Measurements from ENCODE around the gene ZNF740.

Gene ZNF740

DNA sequence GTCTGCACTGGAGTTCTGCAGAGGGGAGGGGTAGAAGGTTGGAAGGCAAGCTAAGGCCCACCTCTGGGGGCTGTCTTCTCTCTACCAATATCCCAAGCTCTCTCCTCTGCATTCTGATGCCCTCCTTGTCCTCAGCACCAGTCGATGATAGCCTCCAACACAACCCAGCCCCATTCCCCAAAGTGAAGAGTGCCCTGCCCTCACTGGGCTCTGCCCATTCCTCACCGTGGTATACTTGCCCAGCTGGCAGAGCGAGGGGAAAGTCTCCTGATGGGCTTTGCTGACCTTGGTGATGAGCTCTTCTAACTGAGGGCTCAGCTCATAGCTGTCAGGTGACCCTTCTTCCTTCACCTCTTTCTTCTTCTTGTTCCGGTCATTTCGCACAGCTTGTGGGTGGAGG lies 33.7 kb downstream of the ZNF740 start:
- peaks cover 1% of the 10 kb centered on the region for H3K27me3 ChIP-seq (ENCODE audit: control insufficient read depth, low read length)
- no peaks in the 10 kb centered on the region for H4K20me1 ChIP-seq (ENCODE audit: control insufficient read depth, insufficient read depth, low read depth, low read length)
- H3K9me3 ChIP-seq (ENCODE audit: control insufficient read depth, insufficient read depth, low read length): no peaks in the 10 kb centered on the region
- peak overlapping the region; percentile 35 for H3K4me2 ChIP-seq (ENCODE audit: low read length)
- TF ChIP-seq, protein P1, sequence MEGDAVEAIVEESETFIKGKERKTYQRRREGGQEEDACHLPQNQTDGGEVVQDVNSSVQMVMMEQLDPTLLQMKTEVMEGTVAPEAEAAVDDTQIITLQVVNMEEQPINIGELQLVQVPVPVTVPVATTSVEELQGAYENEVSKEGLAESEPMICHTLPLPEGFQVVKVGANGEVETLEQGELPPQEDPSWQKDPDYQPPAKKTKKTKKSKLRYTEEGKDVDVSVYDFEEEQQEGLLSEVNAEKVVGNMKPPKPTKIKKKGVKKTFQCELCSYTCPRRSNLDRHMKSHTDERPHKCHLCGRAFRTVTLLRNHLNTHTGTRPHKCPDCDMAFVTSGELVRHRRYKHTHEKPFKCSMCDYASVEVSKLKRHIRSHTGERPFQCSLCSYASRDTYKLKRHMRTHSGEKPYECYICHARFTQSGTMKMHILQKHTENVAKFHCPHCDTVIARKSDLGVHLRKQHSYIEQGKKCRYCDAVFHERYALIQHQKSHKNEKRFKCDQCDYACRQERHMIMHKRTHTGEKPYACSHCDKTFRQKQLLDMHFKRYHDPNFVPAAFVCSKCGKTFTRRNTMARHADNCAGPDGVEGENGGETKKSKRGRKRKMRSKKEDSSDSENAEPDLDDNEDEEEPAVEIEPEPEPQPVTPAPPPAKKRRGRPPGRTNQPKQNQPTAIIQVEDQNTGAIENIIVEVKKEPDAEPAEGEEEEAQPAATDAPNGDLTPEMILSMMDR (IDR thresholded peaks at IDR 0.05; ENCODE audit: low read depth, low read length, poor library complexity, severe bottlenecking): no peak
- no peak for TF ChIP-seq EZH2phosphoT487 (IDR thresholded peaks at IDR 0.05; ENCODE audit: borderline replicate concordance, low read length)
- H3K9me2 ChIP-seq (replicated peaks; ENCODE audit: control insufficient read depth, low read length): no peaks in the 10 kb centered on the region
- H3K79me2 ChIP-seq (ENCODE audit: control insufficient read depth, low read length): no peaks in the 10 kb centered on the region
- H3F3A ChIP-seq (ENCODE audit: control insufficient read depth, insufficient read depth): no peaks in the 10 kb centered on the region; the same call in 1 of the 2 replicates
- peaks cover 41% of the 10 kb centered on the region for H3K4me1 ChIP-seq (ENCODE audit: control insufficient read depth, low read length)
- no peaks in the 10 kb centered on the region for H3K36me3 ChIP-seq (ENCODE audit: control insufficient read depth, low read length)
- no peak overlapping the region for H3K4me3 ChIP-seq (ENCODE audit: low read length)
- no peak overlapping the region for H3K27ac ChIP-seq (ENCODE audit: low read depth, low read length)

DNA sequence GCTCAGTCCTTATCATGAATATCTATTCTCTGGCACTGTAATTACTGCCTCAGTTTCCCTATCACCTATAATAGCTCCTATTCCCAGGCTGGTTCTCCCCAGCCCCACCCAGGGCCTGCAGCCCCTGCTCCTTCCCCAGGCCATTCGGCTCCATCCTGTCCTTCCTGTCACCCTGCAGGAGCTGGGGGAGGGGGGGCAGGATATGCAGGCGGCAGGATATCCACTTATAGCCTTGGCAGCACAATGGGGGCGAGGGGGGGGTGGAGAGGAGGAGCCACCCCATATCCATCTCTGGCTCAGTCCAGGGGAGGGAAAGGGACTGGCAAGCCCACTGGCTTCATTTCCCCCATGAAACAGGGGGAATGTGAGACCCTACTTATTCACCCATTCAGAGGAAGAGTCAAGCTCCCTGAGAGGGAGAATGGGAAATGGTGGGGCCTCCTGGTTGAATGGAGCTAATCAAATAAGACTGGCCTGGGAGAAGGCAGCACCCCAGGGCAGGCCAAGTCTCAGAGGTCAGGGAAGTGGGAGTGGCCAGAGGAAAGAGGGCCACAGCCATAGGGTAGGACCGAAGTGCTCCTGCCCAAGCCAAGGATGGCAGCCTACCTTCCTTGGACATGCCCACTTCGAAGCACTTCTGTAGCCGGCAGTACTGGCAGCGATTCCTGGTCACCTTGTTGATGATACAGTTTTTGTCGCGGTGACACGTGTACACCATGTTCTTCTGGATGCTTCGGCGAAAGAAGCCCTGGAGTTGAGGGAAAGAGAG lies 34.3 kb downstream of the ZNF740 start:
- H3K9me3 ChIP-seq (ENCODE audit: control insufficient read depth, insufficient read depth, low read length): no peaks in the 10 kb centered on the region
- no peaks in the 10 kb centered on the region for H3K36me3 ChIP-seq (ENCODE audit: control insufficient read depth, low read length)
- H4K20me1 ChIP-seq (ENCODE audit: control insufficient read depth, insufficient read depth, low read depth, low read length): no peaks in the 10 kb centered on the region
- H3K4me2 ChIP-seq (ENCODE audit: low read length): peak overlapping the region; percentile 35
- peaks cover 7% of the 10 kb centered on the region for H3K27me3 ChIP-seq (ENCODE audit: control insufficient read depth, low read length)
- no peak overlapping the region for H3K27ac ChIP-seq (ENCODE audit: low read depth, low read length)
- H3K4me1 ChIP-seq (ENCODE audit: control insufficient read depth, low read length): peaks cover 41% of the 10 kb centered on the region
- TF ChIP-seq EZH2phosphoT487 (IDR thresholded peaks at IDR 0.05; ENCODE audit: borderline replicate concordance, low read length): no peak
- TF ChIP-seq, protein P1 (IDR thresholded peaks at IDR 0.05; ENCODE audit: low read depth, low read length, poor library complexity, severe bottlenecking): no peak
- H3K9me2 ChIP-seq (replicated peaks; ENCODE audit: control insufficient read depth, low read length): no peaks in the 10 kb centered on the region
- H3K79me2 ChIP-seq (ENCODE audit: control insufficient read depth, low read length): no peaks in the 10 kb centered on the region
- no peaks in the 10 kb centered on the region; the same call in 1 of the 2 replicates for H3F3A ChIP-seq (ENCODE audit: control insufficient read depth, insufficient read depth)
- no peak overlapping the region for H3K4me3 ChIP-seq (ENCODE audit: low read length)

DNA sequence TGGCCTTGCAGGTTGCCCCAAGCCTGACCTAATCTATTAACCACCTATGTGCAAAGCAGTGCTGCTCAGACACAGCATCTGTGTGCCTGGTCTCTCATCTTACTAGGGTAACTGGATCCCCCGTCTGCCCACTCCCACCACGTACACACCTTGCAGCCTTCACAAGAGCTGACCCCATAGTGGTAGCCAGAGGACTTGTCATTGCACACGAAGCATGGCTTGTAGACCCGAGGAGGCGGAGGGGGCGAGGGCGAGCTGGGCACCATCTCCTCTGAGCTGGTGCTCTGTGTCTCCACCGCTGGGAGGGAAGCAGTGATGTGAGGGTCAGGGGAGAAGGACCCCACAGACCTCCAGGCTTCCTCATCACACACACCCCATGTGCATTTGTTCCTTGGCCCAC lies 35.0 kb downstream of the ZNF740 start:
- TF ChIP-seq, protein P1 (IDR thresholded peaks at IDR 0.05; ENCODE audit: low read depth, low read length, poor library complexity, severe bottlenecking): no peak
- TF ChIP-seq EZH2phosphoT487 (IDR thresholded peaks at IDR 0.05; ENCODE audit: borderline replicate concordance, low read length): no peak
- H3K36me3 ChIP-seq (ENCODE audit: control insufficient read depth, low read length): no peaks in the 10 kb centered on the region
- H3F3A ChIP-seq (ENCODE audit: control insufficient read depth, insufficient read depth): no peaks in the 10 kb centered on the region; the same call in 1 of the 2 replicates
- H4K20me1 ChIP-seq (ENCODE audit: control insufficient read depth, insufficient read depth, low read depth, low read length): no peaks in the 10 kb centered on the region
- H3K4me2 ChIP-seq (ENCODE audit: low read length): no peak overlapping the region
- H3K9me2 ChIP-seq (replicated peaks; ENCODE audit: control insufficient read depth, low read length): no peaks in the 10 kb centered on the region
- no peaks in the 10 kb centered on the region for H3K9me3 ChIP-seq (ENCODE audit: control insufficient read depth, insufficient read depth, low read length)
- peaks cover 7% of the 10 kb centered on the region for H3K27me3 ChIP-seq (ENCODE audit: control insufficient read depth, low read length)
- no peaks in the 10 kb centered on the region for H3K79me2 ChIP-seq (ENCODE audit: control insufficient read depth, low read length)
- H3K27ac ChIP-seq (ENCODE audit: low read depth, low read length): no peak overlapping the region
- no peak overlapping the region for H3K4me3 ChIP-seq (ENCODE audit: low read length)
- H3K4me1 ChIP-seq (ENCODE audit: control insufficient read depth, low read length): peaks cover 44% of the 10 kb centered on the region

Measured in DOHH2 (cell line).